ENCODE results near the gene ZNF205.
"Not testable (repeated sequence)": the region's sequence is repeated elsewhere in the genome, so short reads cannot be mapped to it uniquely, and the experiment has no call there.

Gene ZNF205

GRCh38 chr16:3131755-3132377 is 19.5 kb downstream of the ZNF205 start:
- no peak for DNase-seq (ENCODE audit: low read depth)

- no peak for DNase-seq (ENCODE audit: low read depth)
Measured at GRCh38 chr16:3133844-3134243, 21.5 kb downstream of the ZNF205 start.

GRCh38 chr16:3134338-3135125 is 22.1 kb downstream of the ZNF205 start, which contains the start of gene ZNF213:
Gene ZNF213 (plus strand): TSS chr16:3135029. CDS start chr16:3137281, 2,252 bp downstream.
- peak; percentile 95 for DNase-seq (ENCODE audit: low read depth)

- no peak for DNase-seq (ENCODE audit: low read depth)
Measured at GRCh38 chr16:3135126-3135715, 22.8 kb downstream of the ZNF205 start.

GRCh38 chr16:3137267-3137666 is 24.9 kb downstream of the ZNF205 start:
- no peak for DNase-seq (ENCODE audit: low read depth)

- no peak for DNase-seq (ENCODE audit: low read depth)
Measured at GRCh38 chr16:3138342-3138741, 26.0 kb downstream of the ZNF205 start.

GRCh38 chr16:3138823-3139426 is 26.5 kb downstream of the ZNF205 start:
- no peak for DNase-seq (ENCODE audit: low read depth)

- not testable (repeated sequence) for DNase-seq (ENCODE audit: low read depth)
Measured at GRCh38 chr16:3139561-3139960, 27.2 kb downstream of the ZNF205 start.

GRCh38 chr16:3140603-3141427 is 28.4 kb downstream of the ZNF205 start:
- DNase-seq (ENCODE audit: low read depth): no peak

- DNase-seq (ENCODE audit: low read depth): no peak
Measured at GRCh38 chr16:3141781-3142311, 29.5 kb downstream of the ZNF205 start.

- DNase-seq (ENCODE audit: low read depth): no peak
Measured at GRCh38 chr16:3142327-3142726, 29.9 kb downstream of the ZNF205 start.

- DNase-seq (ENCODE audit: low read depth): no peak
Measured at GRCh38 chr16:3142770-3143169, 30.4 kb downstream of the ZNF205 start.

GRCh38 chr16:3143189-3143588 is 30.8 kb downstream of the ZNF205 start:
- no peak for DNase-seq (ENCODE audit: low read depth)

- no peak for DNase-seq (ENCODE audit: low read depth)
Measured at GRCh38 chr16:3143598-3144320, 31.4 kb downstream of the ZNF205 start.

GRCh38 chr16:3144321-3144983 is 32.1 kb downstream of the ZNF205 start:
- no peak for DNase-seq (ENCODE audit: low read depth)

- no peak for DNase-seq (ENCODE audit: low read depth)
Measured at GRCh38 chr16:3145151-3145550, 32.8 kb downstream of the ZNF205 start.

- DNase-seq (ENCODE audit: low read depth): no peak
Measured at GRCh38 chr16:3145660-3146059, 33.3 kb downstream of the ZNF205 start.

GRCh38 chr16:3147046-3147756 is 34.8 kb downstream of the ZNF205 start:
- DNase-seq (ENCODE audit: low read depth): no peak

- no peak for DNase-seq (ENCODE audit: low read depth)
Measured at GRCh38 chr16:3147757-3148104, 35.3 kb downstream of the ZNF205 start.
